OCI-LY1 (cell line): ENCODE measurements around the gene KIAA1328.

ENCODE experiments used
- EZH2 ChIP-seq: fragments of 200-600 bp; sonication (generic), shearing (Covaris generic); IDR thresholded peaks from 2 replicates; pipeline ENCODE4 v1.8.0; 2017; ENCODE audit warnings: borderline replicate concordance, mixed run types, mild to moderate bottlenecking, antibody characterized with exemption, low read length, moderate library complexity, mixed read lengths
- TF ChIP-seq, protein P1 (sequence below): fragments of 200-600 bp; sonication (generic), shearing (Covaris generic); IDR thresholded peaks from 2 replicates; pipeline ENCODE4 v1.5.1; 2017; ENCODE audit warnings: mild to moderate bottlenecking, antibody characterized with exemption, low read length, moderate library complexity, mixed read lengths

DNA sequence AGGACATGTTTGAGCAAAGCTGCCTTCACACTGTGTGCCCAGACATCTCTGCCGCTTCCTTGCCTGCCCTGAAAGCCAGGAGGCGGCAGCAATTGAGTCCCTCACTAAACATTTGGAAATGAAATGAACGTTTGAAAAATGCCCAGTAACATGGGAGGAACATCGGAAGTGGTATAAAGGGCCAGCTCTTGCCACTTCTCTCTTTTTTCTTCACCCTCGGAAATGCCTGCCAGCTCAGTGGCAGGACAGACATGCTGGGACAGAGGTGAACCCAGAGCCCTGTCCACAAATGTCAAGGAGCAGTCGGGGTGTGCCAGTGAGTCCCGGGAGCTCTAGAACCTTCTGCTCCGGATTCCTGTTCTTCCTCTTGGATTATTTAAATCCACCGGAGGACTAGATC is 46.2 kb upstream of the KIAA1328 start:
- TF ChIP-seq, protein P1, sequence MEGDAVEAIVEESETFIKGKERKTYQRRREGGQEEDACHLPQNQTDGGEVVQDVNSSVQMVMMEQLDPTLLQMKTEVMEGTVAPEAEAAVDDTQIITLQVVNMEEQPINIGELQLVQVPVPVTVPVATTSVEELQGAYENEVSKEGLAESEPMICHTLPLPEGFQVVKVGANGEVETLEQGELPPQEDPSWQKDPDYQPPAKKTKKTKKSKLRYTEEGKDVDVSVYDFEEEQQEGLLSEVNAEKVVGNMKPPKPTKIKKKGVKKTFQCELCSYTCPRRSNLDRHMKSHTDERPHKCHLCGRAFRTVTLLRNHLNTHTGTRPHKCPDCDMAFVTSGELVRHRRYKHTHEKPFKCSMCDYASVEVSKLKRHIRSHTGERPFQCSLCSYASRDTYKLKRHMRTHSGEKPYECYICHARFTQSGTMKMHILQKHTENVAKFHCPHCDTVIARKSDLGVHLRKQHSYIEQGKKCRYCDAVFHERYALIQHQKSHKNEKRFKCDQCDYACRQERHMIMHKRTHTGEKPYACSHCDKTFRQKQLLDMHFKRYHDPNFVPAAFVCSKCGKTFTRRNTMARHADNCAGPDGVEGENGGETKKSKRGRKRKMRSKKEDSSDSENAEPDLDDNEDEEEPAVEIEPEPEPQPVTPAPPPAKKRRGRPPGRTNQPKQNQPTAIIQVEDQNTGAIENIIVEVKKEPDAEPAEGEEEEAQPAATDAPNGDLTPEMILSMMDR, result no peak
- TF ChIP-seq EZH2, result no peak
